GM04504 (cell line): Measurements from ENCODE around the gene KRT32.

Source experiments
- DNase-seq: peaks from one replicate; pipeline ENCODE4 v3.0.0-alpha.2; 2012; ENCODE audit warnings: low read depth

The KRT32 gene

GRCh38 chr17:41466988-41467387 is at the start of gene KRT32:
Gene KRT32, minus strand, starts transcription at chr17:41467386. Its CDS starts 61 bp downstream, at chr17:41467325.
- DNase-seq, result no peak

GRCh38 chr17:41516830-41517283 is 49.7 kb upstream of the KRT32 start:
- no peak for DNase-seq

DNA sequence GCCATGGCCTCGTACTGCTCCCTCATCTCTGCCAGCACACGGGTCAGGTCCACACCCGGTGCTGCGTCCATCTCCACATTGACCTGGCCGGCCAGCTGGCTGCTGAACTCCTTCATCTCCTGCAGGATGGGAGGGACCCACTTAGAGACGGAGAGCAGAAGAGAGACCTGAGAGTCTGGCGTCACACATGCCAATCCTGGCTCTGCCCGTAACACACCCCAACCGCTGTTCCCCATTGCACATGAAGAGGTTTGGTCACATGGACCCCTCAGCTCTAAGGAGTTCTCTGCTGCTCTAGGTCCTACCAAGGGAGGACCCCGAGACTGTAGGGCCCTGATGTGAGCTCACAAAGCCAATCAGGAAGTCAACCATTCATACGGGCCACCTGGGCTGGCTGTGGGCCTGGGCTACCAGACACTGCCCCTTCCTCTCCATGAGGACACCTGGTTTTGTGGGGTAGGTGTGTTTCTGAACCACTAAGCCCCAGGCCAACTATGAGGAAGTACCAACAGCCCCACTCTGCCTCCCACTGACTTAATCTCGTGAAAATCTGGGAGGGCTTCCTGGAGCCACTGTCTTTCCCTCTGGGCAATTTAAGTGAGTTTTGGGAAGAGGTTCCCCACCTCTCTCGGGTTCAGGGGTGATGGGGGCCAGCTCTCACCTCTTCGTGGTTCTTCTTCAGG is 49.1 kb upstream of the KRT32 start:
- no peak for DNase-seq

DNA sequence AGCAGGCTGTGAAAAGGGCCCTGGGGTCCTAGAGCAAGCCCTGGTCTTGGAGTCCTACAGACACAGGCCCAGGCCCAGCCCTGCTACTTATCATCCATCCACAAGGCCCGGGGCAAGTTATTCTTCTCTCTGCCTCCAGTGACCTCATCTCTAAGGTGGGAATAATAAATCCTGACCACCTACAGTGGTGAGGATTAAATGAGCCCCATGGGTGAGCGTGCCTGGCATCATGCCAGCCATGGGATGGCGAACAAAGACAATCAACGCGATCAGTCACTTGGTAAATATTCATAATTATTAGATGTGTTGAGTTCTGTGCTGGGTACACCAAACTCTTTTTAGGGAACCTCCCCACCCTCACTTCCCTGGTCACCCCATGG is 46.0 kb upstream of the KRT32 start:
- DNase-seq, result no peak

GRCh38 chr17:41512546-41513167 is 45.5 kb upstream of the KRT32 start:
- no peak for DNase-seq

GRCh38 chr17:41511716-41512115 is 44.5 kb upstream of the KRT32 start:
- no peak for DNase-seq

DNA sequence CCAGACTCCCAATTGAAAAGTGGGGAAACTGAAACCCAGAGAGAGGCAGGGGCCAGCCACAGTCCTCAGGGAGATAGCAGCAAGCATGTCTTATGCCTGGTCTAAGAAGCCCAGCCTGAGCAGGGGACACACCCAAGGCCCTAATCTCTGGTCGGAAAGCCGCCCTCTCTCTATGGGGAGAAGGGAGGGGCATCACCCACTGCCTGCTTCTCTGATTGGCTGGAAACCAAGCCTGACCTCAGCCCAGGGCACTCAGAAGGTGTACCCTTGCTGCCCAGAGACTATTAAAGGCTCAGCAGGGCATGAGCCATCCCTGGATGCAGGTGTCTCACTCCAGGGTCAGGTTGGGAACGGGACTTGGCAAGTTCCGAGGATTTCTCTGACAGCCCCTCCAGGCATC is 43.9 kb upstream of the KRT32 start:
- DNase-seq, result no peak

DNA sequence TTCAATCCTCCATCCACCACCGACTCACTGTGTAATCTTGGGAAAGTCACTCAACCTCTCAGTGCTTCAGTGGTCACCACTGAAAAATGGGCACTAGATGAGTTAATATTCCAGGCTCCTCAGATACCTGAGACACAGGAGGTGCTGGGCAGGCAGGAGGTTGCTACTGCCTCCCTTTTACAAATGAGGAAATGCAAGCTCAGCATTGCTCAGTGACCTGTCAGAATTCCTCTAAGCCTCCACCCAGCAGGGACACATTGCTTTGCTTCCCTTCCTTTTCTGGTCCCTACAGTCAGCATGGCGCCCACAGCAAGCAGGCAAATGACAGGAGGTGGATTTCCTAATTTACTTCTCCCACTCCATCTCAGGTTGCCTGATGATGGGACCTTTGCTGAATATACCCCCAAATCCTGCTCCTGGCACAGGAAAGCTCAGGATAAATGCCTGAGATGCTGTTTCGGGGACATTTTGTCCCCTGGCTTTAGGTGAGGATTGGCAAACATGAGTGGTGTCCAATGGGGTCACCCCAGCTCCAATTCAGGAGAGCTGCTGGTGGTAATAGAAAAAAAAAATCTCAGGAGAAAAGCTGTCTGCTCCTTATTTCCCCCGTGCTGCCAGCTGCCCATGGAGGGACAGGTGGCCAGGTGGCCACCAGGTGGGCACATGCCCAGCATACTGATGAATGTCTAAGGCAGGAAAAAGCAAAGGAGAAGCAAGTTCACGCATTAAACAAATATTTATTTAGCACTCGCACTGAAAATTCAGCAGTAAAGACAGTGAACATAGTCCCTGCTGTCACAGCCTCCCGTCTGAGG is 43.3 kb upstream of the KRT32 start:
- no peak for DNase-seq

DNA sequence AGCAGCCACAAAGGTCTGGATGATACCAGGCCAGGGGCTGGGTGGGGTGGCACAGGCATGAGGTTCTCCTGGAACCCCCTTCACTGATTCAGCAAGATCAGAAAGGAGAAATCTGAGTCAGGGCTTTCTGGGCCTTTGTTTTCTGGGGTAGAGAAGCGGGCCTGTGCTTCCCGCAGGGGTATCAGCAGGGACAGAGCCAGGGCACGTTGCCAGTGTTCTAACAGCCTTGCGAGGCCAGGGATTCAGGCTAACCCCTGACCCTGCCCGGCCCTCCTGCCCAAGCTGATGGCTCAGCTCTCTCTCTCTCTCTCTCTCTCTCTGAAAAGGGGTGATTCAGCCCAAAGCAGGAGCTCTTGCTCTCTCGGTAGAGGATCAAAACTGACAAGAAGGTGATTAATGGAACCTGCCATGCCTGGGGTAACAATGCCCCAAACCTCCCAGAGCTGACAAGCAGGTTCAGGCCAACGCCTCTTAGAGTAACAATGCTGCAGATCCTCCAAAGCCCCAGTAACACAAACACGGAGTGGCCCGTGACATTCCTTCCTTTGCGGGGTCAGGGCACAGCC is 40.2 kb upstream of the KRT32 start:
- DNase-seq, result no peak

DNA sequence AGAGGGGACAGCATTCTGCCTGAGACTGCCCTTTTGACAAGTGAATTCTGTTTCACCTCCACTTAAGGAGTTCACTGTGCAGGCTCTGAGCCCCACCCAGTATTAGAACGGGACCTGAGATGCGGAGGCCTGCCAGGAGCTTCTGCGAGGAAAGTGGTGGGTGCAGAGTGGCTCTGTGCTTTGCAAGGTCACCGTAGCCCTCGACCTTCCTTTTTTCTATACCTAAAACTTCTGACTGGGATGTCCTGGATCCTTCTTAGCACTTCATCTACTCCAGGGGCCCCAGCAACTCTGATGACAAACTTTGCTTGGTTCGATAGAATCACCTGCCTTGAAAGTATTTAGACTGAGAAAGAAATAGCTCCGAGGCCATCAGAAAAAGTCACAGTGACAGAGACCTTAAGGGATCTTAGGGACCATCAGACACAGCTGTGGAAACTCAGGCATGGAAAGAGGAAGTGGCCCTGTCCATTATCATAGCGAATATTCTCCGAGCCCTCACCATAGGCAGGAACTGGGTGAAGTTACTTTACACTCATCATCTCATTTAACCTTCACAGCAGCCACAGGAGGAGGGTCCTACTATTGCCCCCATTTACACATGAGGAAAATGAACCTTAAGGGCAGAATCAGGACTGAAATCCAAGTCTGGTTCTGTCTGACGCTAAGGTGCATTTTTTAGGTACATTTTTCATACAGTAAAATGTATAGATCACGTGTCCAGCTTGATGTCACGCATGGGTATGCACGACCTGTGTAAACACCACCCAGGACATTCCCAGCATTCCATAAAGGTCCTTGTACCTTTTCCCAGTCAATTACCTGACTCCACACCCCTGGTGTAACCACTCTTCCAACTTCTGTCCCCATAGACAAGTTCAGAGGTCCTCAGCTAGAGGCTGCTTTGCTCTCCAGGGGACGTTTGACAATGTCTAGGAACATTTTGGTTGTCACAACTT is 38.9 kb upstream of the KRT32 start:
- no peak for DNase-seq

GRCh38 chr17:41505007-41505808 is 38.0 kb upstream of the KRT32 start, which contains the start of gene KRT13:
Gene KRT13, minus strand, starts transcription at chr17:41505612. Its CDS starts 62 bp downstream, at chr17:41505550.
- DNase-seq, result no peak

- DNase-seq, result peak; percentile 48
Observed at GRCh38 chr17:41504246-41504977, 37.2 kb upstream of the KRT32 start.

DNA sequence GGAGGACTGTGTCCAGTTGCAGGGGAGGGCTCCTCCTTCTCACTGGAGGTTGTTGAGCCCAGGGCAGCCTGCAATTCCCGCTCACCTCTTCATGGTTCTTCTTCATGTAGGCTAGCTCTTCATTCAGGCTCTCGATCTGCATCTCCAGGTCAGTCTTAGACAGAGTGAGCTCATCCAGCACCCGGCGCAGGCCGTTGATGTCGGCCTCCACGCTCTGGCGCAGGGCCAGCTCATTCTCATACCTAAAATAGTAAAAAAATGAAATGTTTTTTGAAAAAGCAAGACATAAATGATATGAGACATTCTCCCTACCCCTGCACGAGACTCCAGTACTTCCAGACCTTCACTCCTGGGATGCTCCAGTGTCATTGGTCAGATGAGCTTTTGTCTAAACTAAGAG is 36.0 kb upstream of the KRT32 start:
- DNase-seq, result no peak

DNA sequence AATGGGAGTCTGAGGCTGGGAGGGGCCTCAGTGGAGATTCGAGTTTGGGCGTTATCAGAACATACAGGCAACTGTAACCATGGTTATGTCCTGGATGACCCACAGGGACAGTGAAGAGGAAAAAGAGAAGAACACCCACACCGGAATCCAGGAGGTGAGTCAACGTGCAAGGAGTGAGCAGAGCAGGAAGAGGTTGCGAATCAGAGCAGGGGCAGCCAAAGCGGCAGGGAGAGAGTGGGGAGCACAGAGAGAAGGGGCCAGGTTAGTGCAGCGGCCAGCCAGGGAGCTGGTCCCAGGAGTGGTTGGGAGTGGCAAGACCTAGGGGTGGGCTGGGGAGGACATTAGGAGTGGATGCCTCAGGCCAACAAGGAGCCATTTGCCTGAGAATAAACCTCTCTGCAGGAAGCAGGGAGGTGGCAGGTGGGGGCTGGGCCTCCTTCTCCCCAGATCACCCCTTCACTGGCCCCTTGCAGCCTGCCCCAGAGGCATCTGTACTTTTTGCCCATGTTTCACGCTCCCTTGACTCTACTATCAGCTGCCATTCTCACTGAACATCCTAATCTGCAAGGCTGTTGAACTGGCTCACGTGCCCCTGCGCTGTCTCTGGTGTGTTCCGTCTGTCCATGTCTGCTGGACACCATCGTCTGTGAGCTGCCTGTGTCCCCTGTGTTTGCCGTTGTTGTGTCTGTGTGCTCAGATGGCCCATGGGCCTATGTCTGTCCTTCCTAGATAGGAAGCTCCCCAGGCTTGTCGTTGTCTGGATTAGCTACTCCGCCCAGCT is 33.1 kb upstream of the KRT32 start:
- peak; percentile 26 for DNase-seq

DNA sequence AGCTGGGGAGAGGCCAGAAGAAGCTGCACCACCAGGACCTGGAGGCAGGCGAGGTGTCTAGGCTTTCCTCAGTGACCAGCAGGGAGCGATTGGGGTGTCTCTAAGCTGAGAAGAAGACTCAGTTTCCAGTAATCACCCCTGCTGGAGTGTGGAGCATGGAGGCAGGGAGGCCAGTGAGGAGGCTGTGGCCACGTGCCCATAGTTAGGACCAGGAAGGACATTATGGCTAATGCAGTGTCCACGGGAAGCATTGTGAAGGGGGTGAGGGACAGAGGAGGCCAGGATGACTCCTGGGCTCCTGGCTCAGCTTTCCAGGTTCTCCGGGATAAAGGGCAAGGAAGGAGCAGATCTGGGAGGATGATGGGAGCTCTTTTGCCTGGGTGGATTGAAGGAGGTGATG is 32.5 kb upstream of the KRT32 start:
- no peak for DNase-seq

DNA sequence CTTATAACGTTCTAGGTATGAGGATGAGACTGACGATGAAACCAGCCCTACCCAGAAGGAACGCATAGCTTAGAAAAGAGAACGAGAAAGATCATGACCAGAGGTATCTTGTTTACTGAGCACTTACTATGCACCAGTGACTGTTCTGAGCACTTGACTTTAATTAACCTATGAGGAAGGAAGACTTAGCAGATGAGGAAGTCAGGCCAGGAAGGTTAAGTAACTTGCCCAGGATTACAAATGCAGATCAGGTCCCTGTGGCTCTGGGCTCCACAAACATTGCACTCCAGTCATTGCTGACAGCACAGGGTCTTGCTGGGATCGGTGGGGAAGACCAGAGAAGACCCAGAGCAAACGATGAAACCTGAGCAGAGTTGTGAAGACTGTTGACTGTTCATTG is 31.1 kb upstream of the KRT32 start:
- DNase-seq, result no peak

DNA sequence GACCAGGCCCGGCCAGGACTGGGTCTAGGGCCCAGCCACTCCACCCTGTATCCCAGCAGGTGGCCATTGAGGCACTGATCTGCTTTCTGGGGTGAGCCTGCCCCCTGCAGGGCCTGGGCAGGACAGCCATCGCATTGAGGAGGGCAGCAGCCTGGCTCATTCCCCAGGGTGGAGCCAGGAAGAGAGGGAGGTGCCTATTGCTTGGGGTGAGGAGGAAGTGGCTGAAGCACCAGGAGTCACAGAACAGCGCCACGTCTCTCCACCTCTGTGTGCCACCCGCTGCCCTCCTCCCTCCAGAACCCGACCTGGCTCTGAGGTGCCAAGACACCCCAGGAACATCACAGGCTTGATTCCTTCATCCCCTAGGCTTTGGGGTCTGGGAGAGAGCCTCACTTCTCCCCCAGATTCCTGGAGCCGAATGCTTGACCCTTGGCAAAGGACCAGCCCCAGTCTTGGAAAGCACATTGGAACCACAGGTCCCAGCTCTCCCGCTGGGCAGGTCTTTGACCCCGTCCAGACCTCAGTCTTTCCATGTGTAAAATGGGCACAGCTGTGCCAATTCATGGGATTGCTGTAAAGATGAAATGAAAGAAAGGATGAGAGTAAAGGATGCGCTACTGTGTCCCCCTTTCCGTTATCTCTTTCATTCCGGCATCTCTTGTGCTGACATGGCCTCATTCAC is 29.8 kb upstream of the KRT32 start:
- DNase-seq, result peak; percentile 82

DNA sequence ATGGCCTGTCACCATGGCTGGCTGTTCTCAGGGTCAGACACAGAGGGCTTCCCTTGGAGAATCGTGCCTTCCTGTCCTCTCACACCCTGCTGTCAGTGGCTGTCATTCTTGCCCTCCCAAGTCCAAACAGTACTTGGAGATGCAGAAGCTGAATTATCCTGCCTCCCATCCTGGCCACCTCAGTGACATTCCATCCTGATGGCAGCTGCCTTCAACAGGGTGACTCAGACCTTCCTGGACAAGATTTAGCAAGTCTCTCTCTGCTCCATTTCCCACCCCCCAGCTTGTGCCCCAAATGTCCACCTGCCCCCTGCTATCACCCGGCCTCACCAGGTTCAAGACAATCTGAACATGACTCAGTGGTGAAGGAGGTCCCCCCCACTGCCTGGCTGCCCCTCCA is 27.3 kb upstream of the KRT32 start:
- DNase-seq, result no peak

GRCh38 chr17:41492771-41493170 is 25.6 kb upstream of the KRT32 start:
- no peak for DNase-seq
